MM.1S (cell line): Measurements from ENCODE around the gene CREBZF.
"Not testable (repeated sequence)": the region's sequence is repeated elsewhere in the genome, so short reads cannot be mapped to it uniquely, and the experiment has no call there.

ENCODE experiments used
- EZH2phosphoT487 ChIP-seq: fragments of 300-600 bp; sonication (generic); IDR thresholded peaks from 2 replicates; pipeline ENCODE4 v1.6.1; 2018; ENCODE audit warnings: antibody characterized with exemption, low read length
- TF ChIP-seq, protein P1 (sequence below): fragments of 300-600 bp; sonication (generic); IDR thresholded peaks from 2 replicates; pipeline ENCODE4 v1.5.1; 2016; ENCODE audit warnings: antibody characterized with exemption, low read length, mixed read lengths

- TF ChIP-seq EZH2phosphoT487: not testable (repeated sequence)
- TF ChIP-seq, protein P1, sequence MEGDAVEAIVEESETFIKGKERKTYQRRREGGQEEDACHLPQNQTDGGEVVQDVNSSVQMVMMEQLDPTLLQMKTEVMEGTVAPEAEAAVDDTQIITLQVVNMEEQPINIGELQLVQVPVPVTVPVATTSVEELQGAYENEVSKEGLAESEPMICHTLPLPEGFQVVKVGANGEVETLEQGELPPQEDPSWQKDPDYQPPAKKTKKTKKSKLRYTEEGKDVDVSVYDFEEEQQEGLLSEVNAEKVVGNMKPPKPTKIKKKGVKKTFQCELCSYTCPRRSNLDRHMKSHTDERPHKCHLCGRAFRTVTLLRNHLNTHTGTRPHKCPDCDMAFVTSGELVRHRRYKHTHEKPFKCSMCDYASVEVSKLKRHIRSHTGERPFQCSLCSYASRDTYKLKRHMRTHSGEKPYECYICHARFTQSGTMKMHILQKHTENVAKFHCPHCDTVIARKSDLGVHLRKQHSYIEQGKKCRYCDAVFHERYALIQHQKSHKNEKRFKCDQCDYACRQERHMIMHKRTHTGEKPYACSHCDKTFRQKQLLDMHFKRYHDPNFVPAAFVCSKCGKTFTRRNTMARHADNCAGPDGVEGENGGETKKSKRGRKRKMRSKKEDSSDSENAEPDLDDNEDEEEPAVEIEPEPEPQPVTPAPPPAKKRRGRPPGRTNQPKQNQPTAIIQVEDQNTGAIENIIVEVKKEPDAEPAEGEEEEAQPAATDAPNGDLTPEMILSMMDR: not testable (repeated sequence)
Measured at GRCh38 chr11:85670949-85671663, 6.2 kb upstream of the CREBZF start.
